GM18502 (cell line): ENCODE results near the gene ARL4A.

Experiments used
- ATAC-seq: cut with Tn5 transposase; IDR thresholded peaks from one replicate; pipeline ENCODE4 v1.9.1; 2021; ENCODE audit warnings: mild to moderate bottlenecking; ENCODE audit not compliant: unreplicated experiment, poor library complexity

The ARL4A gene

DNA sequence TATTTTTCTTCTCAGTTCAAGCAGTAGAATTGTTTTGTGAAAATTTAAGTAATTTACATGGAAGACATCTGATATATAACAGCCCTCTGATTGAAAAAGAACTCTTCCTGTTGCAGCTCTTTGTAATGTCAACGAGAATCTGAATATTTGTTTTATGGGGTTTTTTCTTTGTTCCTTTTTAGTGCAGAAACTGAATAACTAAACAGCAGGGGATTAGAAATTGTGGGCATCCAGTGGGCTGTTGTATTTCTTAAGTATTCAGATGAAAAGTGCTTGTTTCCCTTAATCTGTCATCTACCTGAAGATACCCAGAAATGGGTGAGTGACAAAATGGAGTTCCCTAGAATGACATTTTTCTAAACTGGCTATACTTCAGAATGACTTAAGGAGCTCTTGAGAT, 7.4 kb downstream of the ARL4A start:
- ATAC-seq = no peak

GRCh38 chr7:12695965-12696364, 8.5 kb downstream of the ARL4A start:
- no peak for ATAC-seq

DNA sequence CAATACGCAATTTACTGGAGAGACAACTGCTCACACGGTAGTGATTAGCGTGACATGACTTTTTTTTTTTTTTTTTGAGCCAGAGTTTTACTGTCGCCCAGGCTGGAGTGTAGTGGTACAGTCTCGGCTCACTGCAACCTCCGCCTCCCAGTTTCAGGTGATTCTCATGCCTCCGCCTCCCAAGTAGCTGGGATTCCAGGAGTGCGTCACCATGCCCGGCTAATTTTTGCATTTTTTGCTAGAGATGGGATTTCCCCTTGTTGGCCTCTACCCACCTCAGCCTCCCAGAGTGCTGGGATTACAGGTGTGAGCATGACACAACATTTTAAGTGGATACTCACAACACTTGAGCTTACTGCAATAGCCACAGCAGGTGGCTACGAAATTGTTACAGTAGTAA, 11.9 kb downstream of the ARL4A start:
- no peak for ATAC-seq

GRCh38 chr7:12701433-12701832, 14.0 kb downstream of the ARL4A start:
- ATAC-seq = no peak

DNA sequence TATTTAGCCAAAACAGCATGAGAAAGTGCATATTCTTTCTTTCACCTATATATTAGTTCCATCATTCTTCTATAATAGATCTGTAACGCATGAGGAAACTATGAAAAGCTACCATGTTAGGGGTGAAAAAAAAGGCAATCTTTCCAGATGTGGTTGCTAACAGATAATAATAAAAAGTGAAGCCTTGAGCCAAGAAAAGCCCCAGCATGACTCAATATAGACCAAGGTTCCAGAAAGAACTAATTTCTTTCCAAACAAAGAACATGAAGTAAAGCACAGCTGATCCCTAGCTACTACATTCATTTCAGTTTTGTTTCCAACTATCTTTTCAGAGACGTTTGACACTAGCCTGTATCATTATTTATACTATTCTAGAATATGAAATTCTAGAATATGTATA, 16.4 kb downstream of the ARL4A start:
- ATAC-seq = no peak

DNA sequence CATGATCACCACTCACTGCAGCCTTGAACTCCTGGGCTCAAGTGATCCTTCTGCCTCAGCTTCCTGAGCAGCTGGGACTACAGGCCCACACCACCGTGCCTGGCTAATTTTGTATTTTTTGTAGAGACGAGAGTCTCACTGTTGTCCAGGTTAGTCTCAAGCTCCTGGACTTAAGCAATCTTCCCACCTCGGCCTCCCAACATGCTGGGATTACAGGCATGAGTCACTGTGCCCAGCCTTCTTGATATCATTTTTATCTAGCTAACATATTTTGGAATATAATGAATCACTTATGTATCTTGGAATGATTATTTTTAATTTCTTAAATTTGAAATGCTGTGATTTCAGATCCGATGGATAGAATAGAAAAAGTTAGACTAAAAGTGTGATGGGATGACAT, 18.4 kb downstream of the ARL4A start:
- ATAC-seq = no peak

- ATAC-seq = no peak
Measured at GRCh38 chr7:12706900-12707536, 19.6 kb downstream of the ARL4A start.

GRCh38 chr7:12708314-12708713, 20.9 kb downstream of the ARL4A start:
- no peak for ATAC-seq

DNA sequence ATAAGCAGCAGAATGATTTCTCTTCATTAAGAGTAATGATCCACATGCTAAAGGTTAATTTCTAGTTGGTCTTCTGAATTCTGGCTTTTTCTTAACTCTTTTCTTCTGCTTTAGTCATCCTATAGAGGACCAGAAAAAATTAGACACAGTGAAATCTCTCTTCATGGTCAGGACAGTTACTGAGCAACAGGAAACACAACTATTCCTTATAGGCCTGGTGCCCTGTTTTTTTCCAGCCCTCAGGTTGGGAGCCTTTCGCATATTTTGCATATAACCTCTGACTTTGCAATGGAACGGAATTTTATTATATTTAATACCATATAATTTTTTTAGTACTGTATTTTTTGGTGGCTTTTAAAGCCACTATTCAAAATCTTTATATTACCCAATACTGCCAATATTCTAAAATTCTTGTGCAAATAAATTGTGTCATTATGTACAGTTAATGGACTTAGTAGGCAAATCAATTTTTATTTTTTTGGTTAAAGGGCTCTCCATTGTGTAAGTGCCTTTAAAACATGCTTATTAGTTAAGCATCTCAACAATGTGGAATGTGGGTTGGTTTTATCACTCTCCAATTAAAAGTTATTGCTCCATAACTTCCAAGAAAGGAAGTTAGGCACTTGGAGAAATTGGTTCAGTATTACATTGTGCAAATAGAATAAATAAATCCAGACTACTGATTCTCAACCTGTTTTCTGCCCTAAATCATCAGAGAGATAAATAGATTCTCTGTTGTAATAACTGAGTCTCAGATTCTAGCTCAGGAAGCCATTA, 22.5 kb downstream of the ARL4A start:
- ATAC-seq = no peak

- no peak for ATAC-seq
Measured at GRCh38 chr7:12711124-12711523, 23.7 kb downstream of the ARL4A start.

- ATAC-seq = no peak
Measured at GRCh38 chr7:12712236-12712635, 24.8 kb downstream of the ARL4A start.

DNA sequence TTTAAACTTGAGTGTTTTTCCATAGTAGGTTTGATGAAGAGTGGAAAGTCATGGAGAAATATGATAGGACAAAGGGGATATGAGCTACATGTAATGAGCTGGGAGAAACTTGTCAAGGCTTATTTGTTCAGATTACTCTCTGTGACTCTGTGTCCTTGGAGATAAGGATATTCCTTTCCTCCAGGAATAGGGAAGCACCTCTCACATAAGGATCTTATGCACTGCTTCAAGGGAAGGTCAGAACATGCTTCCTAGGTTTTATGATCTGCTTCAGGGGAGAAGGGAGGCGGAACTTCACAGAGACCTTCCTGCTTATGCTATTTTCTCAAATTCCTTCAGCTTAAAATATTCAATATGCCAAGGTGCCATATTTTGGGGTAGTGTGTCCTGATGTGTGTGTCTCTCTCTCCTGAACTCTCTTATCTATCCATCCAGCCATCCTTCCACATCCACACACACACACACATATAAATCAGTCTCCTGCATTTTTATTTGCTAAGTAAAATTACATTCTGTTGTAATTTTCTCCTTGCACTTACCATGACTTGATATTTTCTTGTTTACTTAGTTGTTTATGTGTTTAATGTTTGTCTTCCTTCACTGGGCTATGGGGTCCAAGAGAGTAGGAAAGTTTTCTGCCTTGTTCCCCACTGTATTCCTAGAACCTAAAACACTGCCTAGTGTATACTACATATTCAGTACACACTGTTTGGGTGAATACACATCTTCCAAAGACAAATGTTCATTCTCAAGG, 26.4 kb downstream of the ARL4A start:
- no peak for ATAC-seq

DNA sequence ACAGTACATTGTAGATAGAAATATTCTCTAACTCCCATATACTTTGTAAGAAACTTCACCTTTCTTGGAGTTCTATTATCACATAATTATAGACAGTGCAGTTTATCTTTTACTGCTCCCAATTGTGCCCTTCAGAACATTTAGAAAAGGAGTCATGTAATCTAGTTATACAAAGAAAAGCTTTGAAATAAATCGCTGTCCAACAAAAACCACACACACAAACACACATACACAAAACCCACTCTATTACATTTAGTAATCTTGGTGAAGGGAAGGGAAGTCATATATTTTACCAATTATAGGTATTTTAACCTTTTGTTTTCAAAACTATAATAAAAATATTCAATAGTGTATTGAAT, 26.9 kb downstream of the ARL4A start:
- no peak for ATAC-seq

DNA sequence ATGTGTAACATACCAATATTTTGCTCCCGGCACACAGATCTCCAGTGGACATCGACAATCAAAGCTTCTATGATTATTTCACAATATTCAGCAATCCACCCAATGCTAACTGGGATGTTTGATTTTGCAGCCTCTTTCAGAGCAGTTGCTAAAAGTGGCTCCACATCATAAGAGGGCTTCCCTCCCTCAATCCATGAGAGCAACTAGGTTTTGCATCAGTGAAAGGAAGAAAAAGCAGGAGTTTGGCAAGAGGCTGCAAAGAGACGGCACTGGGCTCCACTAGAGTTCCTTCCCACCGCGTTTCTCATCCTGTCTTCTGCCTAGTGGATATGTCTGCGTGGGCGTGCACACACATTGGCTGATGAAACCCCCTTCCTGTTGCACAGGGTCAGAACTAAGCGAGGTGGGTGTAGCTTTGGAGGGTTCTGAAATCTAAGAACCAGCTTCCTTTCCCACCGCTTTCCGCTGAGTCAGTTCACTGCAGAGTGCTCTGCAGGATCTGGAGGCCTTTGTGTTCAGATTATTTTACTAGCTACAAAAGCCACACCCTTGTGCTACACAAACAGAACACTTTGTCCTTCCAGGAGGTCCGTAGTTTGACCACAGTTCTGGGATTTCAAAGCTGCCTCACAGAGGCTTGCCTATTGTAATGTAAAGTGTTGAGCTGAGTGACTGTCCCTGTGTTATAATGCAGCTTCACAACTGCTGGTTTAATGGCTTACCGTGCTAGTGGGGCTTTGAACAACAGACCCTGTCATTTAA, 28.1 kb downstream of the ARL4A start:
- ATAC-seq = no peak

GRCh38 chr7:12716134-12716681, 28.8 kb downstream of the ARL4A start:
- no peak for ATAC-seq

GRCh38 chr7:12716722-12717121, 29.3 kb downstream of the ARL4A start:
- ATAC-seq = no peak

GRCh38 chr7:12719141-12719919, 31.9 kb downstream of the ARL4A start:
- no peak for ATAC-seq

- ATAC-seq = no peak
Measured at GRCh38 chr7:12719981-12720865, 32.8 kb downstream of the ARL4A start.
